Measurements from ENCODE around the gene MCF2L2.

DNA sequence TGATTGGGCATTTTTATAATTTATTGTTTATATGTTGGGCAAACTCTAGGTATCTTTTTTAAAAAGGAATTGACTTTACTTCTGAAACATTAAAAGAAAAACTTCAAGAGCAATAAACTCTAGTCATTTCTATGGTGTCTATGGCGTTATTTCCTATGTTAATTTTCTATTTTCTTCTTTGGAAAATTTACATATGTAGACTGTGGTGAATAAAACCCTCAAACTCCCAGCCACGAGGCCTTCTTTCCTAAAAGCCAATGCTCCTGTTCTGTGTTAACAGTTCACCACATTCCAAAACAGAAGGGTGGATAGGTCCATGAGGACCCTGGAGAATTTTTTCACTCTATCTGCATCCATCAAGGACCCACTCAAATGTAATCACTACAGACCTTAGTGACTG is 219.6 kb downstream of the MCF2L2 start:
- TF ChIP-seq CTCF (IDR thresholded peaks at IDR 0.05) (no peak), POLR2A (IDR thresholded peaks at IDR 0.05) (no peak)
